OCI-LY3 (cell line): ENCODE results near the gene FAM219A.

Experiments used
- EZH2phosphoT487 ChIP-seq: fragments of 200-600 bp; shearing (Covaris generic); IDR thresholded peaks from 2 replicates; pipeline ENCODE4 v1.6.1; 2018; ENCODE audit warnings: antibody characterized with exemption, mixed run types, low read depth
- TF ChIP-seq, protein P1 (sequence below): fragments of 200-600, 300-600 bp; sonication (generic); IDR thresholded peaks from 2 replicates; pipeline ENCODE4 v1.5.1; 2014; ENCODE audit warnings: antibody characterized with exemption, low read length, low read depth

GRCh38 chr9:34375901-34376595, 82.3 kb downstream of the FAM219A start:
- TF ChIP-seq, protein P1, sequence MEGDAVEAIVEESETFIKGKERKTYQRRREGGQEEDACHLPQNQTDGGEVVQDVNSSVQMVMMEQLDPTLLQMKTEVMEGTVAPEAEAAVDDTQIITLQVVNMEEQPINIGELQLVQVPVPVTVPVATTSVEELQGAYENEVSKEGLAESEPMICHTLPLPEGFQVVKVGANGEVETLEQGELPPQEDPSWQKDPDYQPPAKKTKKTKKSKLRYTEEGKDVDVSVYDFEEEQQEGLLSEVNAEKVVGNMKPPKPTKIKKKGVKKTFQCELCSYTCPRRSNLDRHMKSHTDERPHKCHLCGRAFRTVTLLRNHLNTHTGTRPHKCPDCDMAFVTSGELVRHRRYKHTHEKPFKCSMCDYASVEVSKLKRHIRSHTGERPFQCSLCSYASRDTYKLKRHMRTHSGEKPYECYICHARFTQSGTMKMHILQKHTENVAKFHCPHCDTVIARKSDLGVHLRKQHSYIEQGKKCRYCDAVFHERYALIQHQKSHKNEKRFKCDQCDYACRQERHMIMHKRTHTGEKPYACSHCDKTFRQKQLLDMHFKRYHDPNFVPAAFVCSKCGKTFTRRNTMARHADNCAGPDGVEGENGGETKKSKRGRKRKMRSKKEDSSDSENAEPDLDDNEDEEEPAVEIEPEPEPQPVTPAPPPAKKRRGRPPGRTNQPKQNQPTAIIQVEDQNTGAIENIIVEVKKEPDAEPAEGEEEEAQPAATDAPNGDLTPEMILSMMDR = peak; percentile 51
- no peak for TF ChIP-seq EZH2phosphoT487
